ENCODE measurements around the gene CD82. TPM values are rescaled to one million over a fixed set of nuclear protein-coding genes. Genes with fewer than 3 reads are reported as not detected.

The CD82 gene
- total RNA-seq, 1 experiment from 2014 or later = 30.7 TPM

GRCh38 chr11:44625759-44626523 lies 60.5 kb downstream of the CD82 start:
- DNase-seq = no peak
- intact Hi-C loops (cut with micrococcal nuclease; ENCODE audit: unreplicated experiment) = no loop called here
- BruUV-seq (replicated peaks) = no TSS peak
- Histone ChIP-seq H4K20me1 (ENCODE audit: insufficient read depth) (no peaks in the 10 kb centered on the region), H3K27me3 (ENCODE audit: insufficient read depth, low read depth) (peaks cover 47% of the 10 kb centered on the region), H3K9me3 (ENCODE audit: insufficient read depth, low read depth) (no peaks in the 10 kb centered on the region), H3K9me2 (ENCODE audit: insufficient read depth) (no peaks in the 10 kb centered on the region), H3K36me3 (ENCODE audit: low read depth) (no peaks in the 10 kb centered on the region), H3F3A (ENCODE audit: insufficient read depth, low read depth) (no peaks in the 10 kb centered on the region), H3K4me2 (no peak overlapping the region), H3K4me3 (no peak overlapping the region), H3K79me2 (ENCODE audit: low read depth) (no peaks in the 10 kb centered on the region), H3K27ac (no peak overlapping the region), H3K4me1 (replicated peaks; ENCODE audit: insufficient read depth) (no peaks in the 10 kb centered on the region), H2AFZ (no peak overlapping the region)
- ChIA-PET CTCF (no interaction called here), POLR2A (ENCODE audit: unreplicated experiment) (no interaction called here)
- TF ChIP-seq EZH2 (IDR thresholded peaks at IDR 0.05; ENCODE audit: low read depth) = no peak

GRCh38 chr11:44626645-44627044 lies 61.2 kb downstream of the CD82 start:
- H3K36me3 ChIP-seq (ENCODE audit: low read depth) = no peaks in the 10 kb centered on the region
- H2AFZ ChIP-seq = no peak overlapping the region
- no peak for DNase-seq
- no peak for TF ChIP-seq EZH2 (IDR thresholded peaks at IDR 0.05; ENCODE audit: low read depth)
- no peak for TF ChIP-seq CTCF (conservative IDR thresholded peaks at IDR 0.05)
- H3K27ac ChIP-seq = no peak overlapping the region
- H3K9me3 ChIP-seq (ENCODE audit: insufficient read depth, low read depth) = no peaks in the 10 kb centered on the region
- peaks cover 51% of the 10 kb centered on the region for H3K27me3 ChIP-seq (ENCODE audit: insufficient read depth, low read depth)
- ChIA-PET POLR2A (ENCODE audit: unreplicated experiment) (no interaction called here), CTCF (no interaction called here)
- H4K20me1 ChIP-seq (ENCODE audit: insufficient read depth) = no peaks in the 10 kb centered on the region
- no peak overlapping the region for H3K4me2 ChIP-seq
- H3F3A ChIP-seq (ENCODE audit: insufficient read depth, low read depth) = no peaks in the 10 kb centered on the region
- no peaks in the 10 kb centered on the region for H3K4me1 ChIP-seq (replicated peaks; ENCODE audit: insufficient read depth)
- H3K9me2 ChIP-seq (ENCODE audit: insufficient read depth) = no peaks in the 10 kb centered on the region
- H3K79me2 ChIP-seq (ENCODE audit: low read depth) = no peaks in the 10 kb centered on the region
- no peak overlapping the region for H3K4me3 ChIP-seq
- BruUV-seq (replicated peaks) = no TSS peak
- intact Hi-C loops (cut with micrococcal nuclease; ENCODE audit: unreplicated experiment) = no loop called here

GRCh38 chr11:44627165-44627789 lies 61.8 kb downstream of the CD82 start:
- H3K9me2 ChIP-seq (ENCODE audit: insufficient read depth) = no peaks in the 10 kb centered on the region
- no peak overlapping the region for H3K4me3 ChIP-seq
- no peaks in the 10 kb centered on the region for H3F3A ChIP-seq (ENCODE audit: insufficient read depth, low read depth)
- no peak overlapping the region for H3K27ac ChIP-seq
- intact Hi-C loops (cut with micrococcal nuclease; ENCODE audit: unreplicated experiment) = no loop called here
- TF ChIP-seq CTCF (conservative IDR thresholded peaks at IDR 0.05) (no peak), EZH2 (IDR thresholded peaks at IDR 0.05; ENCODE audit: low read depth) (no peak)
- H3K4me2 ChIP-seq = no peak overlapping the region
- no peaks in the 10 kb centered on the region for H3K79me2 ChIP-seq (ENCODE audit: low read depth)
- no peaks in the 10 kb centered on the region for H3K9me3 ChIP-seq (ENCODE audit: insufficient read depth, low read depth)
- peaks cover 57% of the 10 kb centered on the region for H3K27me3 ChIP-seq (ENCODE audit: insufficient read depth, low read depth)
- no peaks in the 10 kb centered on the region for H4K20me1 ChIP-seq (ENCODE audit: insufficient read depth)
- no peak overlapping the region for H2AFZ ChIP-seq
- CTCF ChIA-PET = no interaction called here
- no peak for DNase-seq
- POLR2A ChIA-PET (ENCODE audit: unreplicated experiment) = no interaction called here
- no peaks in the 10 kb centered on the region for H3K4me1 ChIP-seq (replicated peaks; ENCODE audit: insufficient read depth)
- H3K36me3 ChIP-seq (ENCODE audit: low read depth) = no peaks in the 10 kb centered on the region
- BruUV-seq (replicated peaks) = no TSS peak
